K562 (cell line): ENCODE data around the gene CHML. TPM values are rescaled to one million over a fixed set of nuclear protein-coding genes. Genes with fewer than 3 reads are reported as not detected.

Experiments
- ATAC-seq: fragments of 200-7000 bp; cut with Tn5 transposase; 3 replicates; pipeline ENCODE4 v1.9.1; 2020; ENCODE audit warnings: moderate library complexity
- BruUV-seq: library from RNA; stranded (reverse); fragments of 400-500 nt; replicated peaks from 2 replicates; lab custom pipeline; 2021; lab: Mats Ljungman, UMichigan
- CTCF ChIA-PET: fragments of 300-600 bp; formaldehyde crosslinking; extraction: SDS; loops from one replicate; lab custom pipeline; 2021; ENCODE audit warnings: low intra/inter-chr PET ratio; lab: Yijun Ruan, JAX
- POLR2A ChIA-PET: fragments of 300-600, 350-650 bp; sonication (Branson Sonifier 250); formaldehyde crosslinking; extraction: SDS; loops from one replicate; lab custom pipeline; 2021; ENCODE audit warnings: antibody characterized with exemption, inconsistent platforms; lab: Yijun Ruan, JAX
- DNase-seq, 4 experiments: peaks; one replicate each; pipeline versions ENCODE4 v3.0.0 to v3.0.0-alpha.2; 2011 to 2018; ENCODE audit warnings: low spot score in 3 of 4, mixed read lengths in 3 of 4; ENCODE audit errors: extremely low read depth in 1 of 4
- FAIRE-seq: peaks from 2 replicates; lab custom pipeline; 2011; peaks lifted over from hg19 to GRCh38; lab: Jason Lieb, UNC
- H2AFZ ChIP-seq: 2 replicates; pipeline ENCODE4 v1.6.0; 2011; ENCODE audit warnings: low read depth, low read length, control low read depth, inconsistent platforms
- H3K27ac ChIP-seq: fragments of 200-600 bp; 3 replicates; pipeline ENCODE4 v1.8.0; 2011; ENCODE audit warnings: low read depth, mild to moderate bottlenecking, control low read depth, inconsistent platforms, low read length, moderate library complexity, mixed read lengths; ENCODE audit errors: extremely low read depth
- H3K27me3 ChIP-seq, 2 experiments: fragments of 300-600 bp in 1 of 2; 2 replicates in 1 of 2; 3 replicates in 1 of 2; pipeline versions ENCODE4 v1.6.0 to v1.8.0; 2011; ENCODE audit warnings: inconsistent platforms in 2 of 2, low read length in 2 of 2, mild to moderate bottlenecking in 1 of 2, mixed read lengths in 1 of 2, moderate library complexity in 1 of 2; ENCODE audit not compliant: control insufficient read depth in 2 of 2, insufficient read depth in 2 of 2
- H3K36me3 ChIP-seq: fragments of 300-600 bp; 3 replicates; pipeline ENCODE4 v1.8.0; 2011; ENCODE audit warnings: mild to moderate bottlenecking, low read length, inconsistent platforms; ENCODE audit not compliant: control insufficient read depth, insufficient read depth
- H3K4me1 ChIP-seq, 2 experiments: fragments of 200-600 bp in 1 of 2; replicated peaks in 1 of 2; 2 replicates in 1 of 2; 3 replicates in 1 of 2; pipeline versions ENCODE4 v1.5.1 to v1.8.0; 2011; ENCODE audit warnings: inconsistent platforms in 2 of 2, low read length in 2 of 2, mild to moderate bottlenecking in 1 of 2, mixed read lengths in 1 of 2, moderate library complexity in 1 of 2; ENCODE audit not compliant: control insufficient read depth in 2 of 2, insufficient read depth in 2 of 2
- H3K4me2 ChIP-seq: 2 replicates; pipeline ENCODE4 v1.6.1; 2011; ENCODE audit warnings: low read length, control low read depth, inconsistent platforms, mixed read lengths; ENCODE audit not compliant: insufficient read depth
- H3K4me3 ChIP-seq: fragments of 200-600 bp; sonication (generic), shearing (Covaris generic); 2 replicates; pipeline ENCODE4 v1.5.1; 2016; ENCODE audit warnings: control low read depth, inconsistent platforms
- H3K79me2 ChIP-seq: fragments of 200-600 bp; 3 replicates; pipeline ENCODE4 v1.8.0; 2011; ENCODE audit warnings: low read length, inconsistent platforms; ENCODE audit not compliant: control insufficient read depth, insufficient read depth
- H3K9ac ChIP-seq, 2 experiments: 2 replicates each; pipeline versions ENCODE4 v1.6.0 to v1.6.1; 2011; ENCODE audit warnings: low read depth in 2 of 2, low read length in 2 of 2, control low read depth in 1 of 2, inconsistent platforms in 1 of 2, mild to moderate bottlenecking in 1 of 2, mixed read lengths in 1 of 2; ENCODE audit not compliant: insufficient read depth in 1 of 2
- H3K9me1 ChIP-seq: one replicate; pipeline ENCODE4 v1.6.0; 2011; ENCODE audit warnings: inconsistent platforms, mild to moderate bottlenecking, low read length, moderate library complexity; ENCODE audit not compliant: control insufficient read depth, insufficient read depth
- H3K9me3 ChIP-seq: replicated peaks from 2 replicates; pipeline ENCODE4 v1.5.1; 2011; ENCODE audit warnings: low read depth, low read length, inconsistent platforms; ENCODE audit not compliant: control insufficient read depth, insufficient read depth
- H4K20me1 ChIP-seq: replicated peaks from 2 replicates; pipeline ENCODE4 v1.6.1; 2011; ENCODE audit warnings: low read length, inconsistent platforms, mixed read lengths; ENCODE audit not compliant: control insufficient read depth, insufficient read depth
- C11orf30 ChIP-seq: fragments of 450-650 bp; IDR thresholded peaks from 2 replicates; pipeline ENCODE4 v1.6.1; 2016; ENCODE audit warnings: low read depth, mild to moderate bottlenecking
- E2F8 ChIP-seq: fragments of 450-650 bp; IDR thresholded peaks from 2 replicates; pipeline ENCODE4 v1.7.1; 2018; ENCODE audit warnings: mild to moderate bottlenecking, low read depth; ENCODE audit not compliant: partially characterized antibody
- FOS ChIP-seq: IDR thresholded peaks from 3 replicates; pipeline ENCODE4 v1.6.1; 2011; ENCODE audit not compliant: insufficient read length; ENCODE audit errors: extremely low read depth
- HDAC2 ChIP-seq: fragments of 450-650 bp; IDR thresholded peaks from 2 replicates; pipeline ENCODE4 v1.6.1; 2016; ENCODE audit warnings: mild to moderate bottlenecking
- MAFF ChIP-seq: IDR thresholded peaks from 2 replicates; pipeline ENCODE4 v1.6.1; 2012; ENCODE audit warnings: low read length, improper control_type of control experiment
- MEIS2 ChIP-seq: fragments of 450-650 bp; IDR thresholded peaks from 2 replicates; pipeline ENCODE4 v1.6.1; 2014; ENCODE audit warnings: mild to moderate bottlenecking; ENCODE audit not compliant: partially characterized antibody
- SLC30A9 ChIP-seq: fragments of 250-450 bp; sonication (Bioruptor Pico); IDR thresholded peaks from 2 replicates; pipeline ENCODE4 v1.8.0; 2022; ENCODE audit warnings: mild to moderate bottlenecking, moderate library complexity
- TOE1 ChIP-seq, 2 experiments: fragments of 450-650 bp in 1 of 2; sonication (generic) in 1 of 2; formaldehyde crosslinking in 1 of 2; IDR thresholded peaks; 2 replicates each; pipeline versions ENCODE4 v1.7.1 to v1.8.0; 2016 to 2022; ENCODE audit warnings: borderline replicate concordance in 2 of 2, mild to moderate bottlenecking in 2 of 2, antibody characterized with exemption in 1 of 2, inconsistent platforms in 1 of 2, low read depth in 1 of 2, missing genetic modification reagents in 1 of 2, moderate library complexity in 1 of 2
- ZBTB9 ChIP-seq: fragments of 450-650 bp; formaldehyde crosslinking; IDR thresholded peaks from 2 replicates; pipeline ENCODE4 v1.4.0; 2020; ENCODE audit warnings: mild to moderate bottlenecking, moderate library complexity
- ZC3H8 ChIP-seq: fragments of 450-650 bp; IDR thresholded peaks from 2 replicates; pipeline ENCODE4 v1.6.1; 2017
- ZNF316 ChIP-seq: fragments of 450-650 bp; IDR thresholded peaks from 2 replicates; pipeline ENCODE4 v1.6.1; 2016
- ZNF707 ChIP-seq: fragments of 250-450 bp; sonication (Bioruptor Pico); conservative IDR thresholded peaks from 2 replicates; pipeline ENCODE4 v1.8.0; 2022; ENCODE audit warnings: inconsistent platforms, mild to moderate bottlenecking, moderate library complexity
- WGBS: fragments of 100-300 bp; shearing (Covaris generic); methylation state at CpG from one replicate; pipeline ENCODE4 v1.1.6; 2016; ENCODE audit warnings: low coverage, mixed read lengths; ENCODE audit not compliant: insufficient coverage; ENCODE audit errors: missing lambda C conversion rate; 5-methylcytosine and 5-hydroxymethylcytosine counted together
- in situ Hi-C: fragments of 300-500 bp; cut with MboI; formaldehyde crosslinking; loops from 4 replicates; pipeline ENCODE4 v1.15.0; 2018; ENCODE audit warnings: inconsistent platforms, mixed read lengths
- intact Hi-C: fragments of 100-400 bp; cut with micrococcal nuclease; formaldehyde crosslinking; loops from 2 replicates; pipeline ENCODE4 v1.14.2; 2022
- polyA plus RNA-seq, 8 experiments: library from polyadenylated mRNA; depleted of rRNA in 4 of 8; stranded (reverse) in 5 of 8; unstranded in 3 of 8; fragments of >200 nt; fragmentation: Nextera tagmentation in 2 of 8; fragmentation: Illumina TruSeq in 1 of 8; extraction: Ambion mirVana in 2 of 8; extraction: Trizol in 1 of 8; gene quantifications; 2 replicates each; pipeline versions ENCODE4 v1.2.1 to v1.2.3, GENCODE V29; 2011 to 2014; ENCODE audit warnings: inconsistent platforms in 1 of 8, missing spikeins in 1 of 8
- total RNA-seq, 7 experiments: library from RNA; depleted of rRNA in 6 of 7; stranded (reverse); fragments of >200 nt in 6 of 7; fragmentation: Illumina TruSeq in 2 of 7; extraction: Trizol in 2 of 7; gene quantifications; 2 replicates each; pipeline versions ENCODE4 v1.2.1 to v1.2.3, GENCODE V29; 2011 to 2021; ENCODE audit warnings: low replicate concordance in 1 of 7

Gene CHML
- total and polyA plus RNA-seq, 9 of the 15 experiments (the other 6 are each of a cell fraction or from before 2014, with no cell fraction given) = 13.0 to 88.3 (median 62.8) TPM

GRCh38 chr1:241666419-241666818 lies 26.2 kb upstream of the CHML start:
- no peaks in the 10 kb centered on the region for H3K36me3 ChIP-seq
- POLR2A ChIA-PET = no interaction called here

More at GRCh38 chr1:241666419-241666818, 26.2 kb upstream of the CHML start:
- Histone ChIP-seq H3K4me2 (no peak overlapping the region), H3K79me2 (no peaks in the 10 kb centered on the region), H3K4me3 (no peak overlapping the region), H2AFZ (no peak overlapping the region), H3K9me1 (no peaks in the 10 kb centered on the region), H3K27ac (no peak overlapping the region), H3K9ac (no peak overlapping the region), H3K4me1 (no peaks in the 10 kb centered on the region; a peak in 2 of 5 replicates), H4K20me1 (no peaks in the 10 kb centered on the region), H3K27me3 (no peaks in the 10 kb centered on the region), H3K9me3 (no peaks in the 10 kb centered on the region)
- FAIRE-seq (no peak), DNase-seq (no peak), ATAC-seq (no peak)
- CTCF ChIA-PET = no interaction called here
- in situ Hi-C loops (no loop called here), intact Hi-C loops (no loop called here)
- no peak for TF ChIP-seq HDAC2
- TF ChIP-seq E2F8 = no peak
- no peak for TF ChIP-seq ZNF707 (CRISPR knock-in tag)
- no peak for TF ChIP-seq FOS
- peak; percentile 42; the same call in 1 of the 2 replicates for TF ChIP-seq C11orf30
- no peak for TF ChIP-seq ZBTB9 (CRISPR knock-in tag)
- TF ChIP-seq ZNF316 = peak; percentile 73
- TF ChIP-seq ZC3H8 = no peak
- no peak for TF ChIP-seq SLC30A9 (CRISPR knock-in tag)
- TF ChIP-seq MAFF = peak; percentile 7; the same call in 1 of the 2 replicates
- TF ChIP-seq MEIS2 = peak; percentile 14
- TF ChIP-seq TOE1 (IDR thresholded peaks at IDR 0.05; ENCODE audit: borderline replicate concordance) = no peak
- no peak for TF ChIP-seq TOE1 (CRISPR knock-in tag; IDR thresholded peaks at IDR 0.05; ENCODE audit: borderline replicate concordance, low read depth)
- 46% methylated on average over 3 of the region's 3 CpGs for WGBS
- BruUV-seq = no TSS peak
